ENCODE data around the gene COL23A1.

The COL23A1 gene

DNA sequence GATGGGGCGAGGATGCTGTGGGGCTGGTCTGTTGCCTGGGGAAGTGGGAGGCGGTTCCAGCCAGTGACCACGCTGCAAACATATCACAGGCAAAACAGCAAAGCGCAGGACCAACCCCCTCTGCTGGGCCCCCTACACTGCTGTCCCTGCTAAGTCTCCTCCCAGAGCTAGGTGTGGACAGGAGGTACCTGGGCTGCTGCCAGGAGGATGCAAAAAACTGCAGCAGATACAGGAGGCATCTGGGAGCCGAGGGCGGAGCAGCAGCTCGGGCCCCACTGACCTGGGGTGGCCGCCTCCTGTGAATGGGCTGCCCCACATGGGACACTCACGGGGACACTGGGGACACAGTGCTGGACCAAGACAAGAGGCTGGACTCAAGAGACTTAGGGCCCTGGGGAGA lies 309.6 kb downstream of the COL23A1 start:
- DNase-seq (ENCODE audit: low spot score), result no peak

DNA sequence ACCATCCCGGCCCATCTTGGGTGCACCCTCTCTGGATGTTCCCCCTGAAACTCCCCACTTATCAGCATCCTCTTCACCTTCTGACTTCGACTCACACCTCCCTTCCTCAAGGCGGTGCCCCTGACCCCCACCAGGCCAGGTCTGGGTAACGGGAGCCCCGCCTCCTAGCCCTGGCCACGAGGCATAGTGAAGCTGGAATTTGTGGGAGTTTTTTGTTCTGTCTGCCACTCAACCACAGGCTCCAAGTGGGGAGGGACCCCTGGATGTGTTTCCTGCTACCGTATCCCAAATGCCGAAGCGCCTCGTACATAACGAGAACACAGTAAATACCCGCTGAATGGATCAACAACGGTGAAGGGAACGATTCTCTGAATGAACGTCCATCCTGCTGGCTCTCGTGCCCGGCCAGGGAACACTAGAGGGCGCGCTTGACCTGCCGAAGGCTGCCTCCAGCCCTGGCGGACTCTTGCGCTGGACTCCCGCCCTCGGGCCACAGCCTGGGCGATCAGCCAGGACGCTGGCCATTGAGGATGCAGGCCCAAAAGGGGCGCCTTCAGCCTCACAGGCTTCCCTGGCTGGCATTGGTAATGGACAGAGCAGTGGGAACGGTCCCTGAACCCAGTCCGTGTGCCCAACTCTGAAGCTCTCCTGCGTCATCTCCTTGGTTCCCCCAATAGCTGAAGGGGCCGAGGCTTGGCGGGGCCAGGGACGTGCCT lies 310.3 kb downstream of the COL23A1 start:
- DNase-seq (ENCODE audit: low spot score), result peak; percentile 62

GRCh38 chr5:178279026-178279722 lies 311.0 kb downstream of the COL23A1 start:
- no peak for DNase-seq (ENCODE audit: low spot score)

GRCh38 chr5:178278358-178279023 lies 311.7 kb downstream of the COL23A1 start:
- DNase-seq (ENCODE audit: low spot score), result no peak

GRCh38 chr5:178277866-178278265 lies 312.3 kb downstream of the COL23A1 start:
- no peak for DNase-seq (ENCODE audit: low spot score)

GRCh38 chr5:178277346-178277745 lies 312.8 kb downstream of the COL23A1 start:
- no peak for DNase-seq (ENCODE audit: low spot score)

DNA sequence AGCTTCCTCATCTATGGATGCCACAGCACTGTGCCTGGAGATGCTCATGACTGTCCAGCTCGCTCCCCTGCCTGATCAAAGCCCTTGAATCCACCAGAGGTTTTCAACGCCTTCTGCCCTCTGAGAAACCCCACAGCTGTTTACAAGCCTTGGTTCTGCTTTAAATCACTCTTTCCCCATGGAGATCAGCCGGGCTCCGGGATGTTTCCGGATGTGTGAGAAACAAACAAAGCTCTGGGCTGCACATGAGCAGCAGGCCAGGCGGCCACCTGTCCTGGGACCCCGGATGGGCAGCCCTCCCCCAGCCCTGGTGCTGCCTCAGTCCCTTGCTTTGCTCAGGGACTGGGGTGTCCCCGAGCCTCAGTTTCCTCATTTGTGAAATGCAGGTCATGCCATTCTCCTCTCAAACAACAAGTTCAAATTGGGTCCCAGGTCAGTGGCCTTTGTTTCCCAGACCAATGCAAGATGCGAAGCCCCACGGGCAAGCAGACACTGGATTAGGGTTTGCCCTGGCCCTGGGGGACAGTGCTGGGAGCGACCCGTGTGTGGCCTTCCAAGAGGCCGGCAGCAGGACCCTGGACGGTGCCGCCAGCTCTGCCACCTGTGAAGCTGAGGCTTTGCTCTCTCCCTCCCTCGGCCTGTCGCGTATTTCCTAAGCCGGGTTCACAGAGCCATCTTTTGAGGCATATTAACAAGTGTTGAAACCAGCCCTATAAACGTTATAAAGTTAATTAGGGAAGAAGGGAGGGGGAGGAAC lies 315.2 kb downstream of the COL23A1 start:
- no peak for DNase-seq (ENCODE audit: low spot score)

DNA sequence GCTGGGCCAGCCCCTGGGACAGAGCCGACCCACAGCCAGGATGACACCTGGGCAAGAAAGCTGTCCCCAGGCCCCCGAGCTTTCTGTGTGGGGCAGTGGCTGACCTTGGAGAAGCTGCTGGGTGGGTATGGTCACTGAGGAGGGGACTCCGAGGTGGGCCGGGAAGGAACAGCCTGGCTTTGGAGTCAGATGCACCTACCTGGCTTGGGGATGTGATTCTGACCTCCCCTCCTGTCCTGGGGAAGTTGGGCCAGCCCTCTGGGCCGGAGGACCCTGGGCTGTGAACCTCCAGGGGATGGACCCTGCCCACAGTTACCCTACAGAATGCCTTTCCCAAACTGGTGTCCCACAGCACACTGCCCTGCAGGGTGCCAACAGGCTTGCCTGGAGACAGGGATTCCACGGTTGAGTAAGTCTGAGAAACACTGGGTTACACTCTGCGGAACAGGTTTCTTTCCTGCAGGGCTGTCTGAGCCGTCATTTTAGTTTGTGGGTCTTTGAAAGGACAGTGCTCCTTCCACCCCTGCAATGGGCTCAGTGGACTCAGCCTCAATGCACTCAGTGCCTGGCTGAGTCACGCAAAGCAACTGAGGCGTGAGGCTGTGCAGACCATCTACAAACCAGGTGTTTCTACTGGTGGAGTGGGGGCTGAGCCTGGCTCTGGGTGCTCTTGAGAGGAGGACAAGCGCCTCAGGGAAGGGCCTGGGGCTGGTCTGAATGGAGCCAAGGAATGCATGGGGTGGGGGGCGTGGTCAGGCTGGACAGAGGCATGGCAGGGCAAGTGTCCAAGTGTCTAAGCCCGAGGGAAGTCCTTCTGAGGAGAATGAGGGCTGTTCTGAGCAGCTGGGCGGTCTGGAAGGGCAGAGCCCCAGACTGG lies 316.3 kb downstream of the COL23A1 start:
- no peak for DNase-seq (ENCODE audit: low spot score)

GRCh38 chr5:178273041-178273440 lies 317.2 kb downstream of the COL23A1 start:
- DNase-seq (ENCODE audit: low spot score), result no peak

GRCh38 chr5:178272591-178272990 lies 317.6 kb downstream of the COL23A1 start:
- no peak for DNase-seq (ENCODE audit: low spot score)

DNA sequence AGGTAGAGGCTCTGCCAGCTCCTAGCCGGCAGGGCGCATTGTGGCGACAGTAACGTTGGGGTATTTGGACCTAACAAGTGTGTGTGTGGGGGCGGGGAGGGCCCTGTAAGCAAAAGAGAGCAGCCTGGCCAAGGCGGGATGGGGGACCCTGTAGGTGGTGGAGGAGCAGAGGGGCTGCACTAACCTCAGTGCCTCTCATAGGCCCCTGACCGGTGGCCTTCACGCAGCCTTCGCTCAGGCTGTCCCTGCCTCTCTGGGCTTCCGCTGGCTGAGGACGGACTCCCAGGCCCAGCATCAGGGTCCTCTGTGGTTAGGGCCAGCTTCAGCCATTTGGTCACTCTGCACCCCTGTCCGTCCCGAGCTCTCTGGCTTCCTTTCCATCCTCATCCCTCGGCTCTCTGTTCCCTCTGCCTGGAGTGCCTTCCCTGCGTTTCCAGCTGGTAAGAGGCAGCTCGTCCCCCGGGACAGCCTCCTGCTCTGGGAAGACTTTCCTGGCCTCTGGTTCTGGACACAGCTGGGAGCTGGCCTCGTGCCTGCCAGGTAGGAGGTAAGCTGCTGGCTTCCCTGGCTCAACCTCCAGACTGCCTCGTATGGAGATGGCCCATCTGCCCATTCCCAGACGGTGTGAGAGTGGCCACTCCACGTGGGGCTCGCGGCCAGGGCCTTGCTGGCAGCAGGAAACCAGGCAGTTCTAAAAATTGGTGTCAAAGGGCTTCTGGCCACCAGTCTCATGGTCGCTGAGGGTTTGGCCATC lies 318.3 kb downstream of the COL23A1 start:
- DNase-seq (ENCODE audit: low spot score), result no peak

DNA sequence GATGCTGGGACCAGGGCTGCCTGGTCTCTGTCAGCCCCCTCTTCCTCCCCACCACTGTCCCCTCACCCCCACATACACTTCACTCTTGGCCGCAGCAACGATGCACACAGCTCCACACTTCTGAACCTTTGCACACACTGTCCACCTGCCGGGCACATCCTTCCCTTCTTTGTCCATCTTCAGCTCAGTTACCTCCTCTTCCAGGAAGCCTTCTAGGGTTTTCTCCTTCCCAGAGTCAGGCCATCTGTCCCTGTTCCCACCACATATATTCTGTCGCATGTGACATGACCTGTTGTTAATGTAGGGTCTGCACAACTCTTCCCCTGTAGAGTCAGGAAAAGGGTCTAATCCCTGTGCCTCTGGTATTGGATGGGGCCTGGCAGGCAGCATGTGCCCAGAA lies 319.0 kb downstream of the COL23A1 start:
- DNase-seq (ENCODE audit: low spot score), result no peak

DNA sequence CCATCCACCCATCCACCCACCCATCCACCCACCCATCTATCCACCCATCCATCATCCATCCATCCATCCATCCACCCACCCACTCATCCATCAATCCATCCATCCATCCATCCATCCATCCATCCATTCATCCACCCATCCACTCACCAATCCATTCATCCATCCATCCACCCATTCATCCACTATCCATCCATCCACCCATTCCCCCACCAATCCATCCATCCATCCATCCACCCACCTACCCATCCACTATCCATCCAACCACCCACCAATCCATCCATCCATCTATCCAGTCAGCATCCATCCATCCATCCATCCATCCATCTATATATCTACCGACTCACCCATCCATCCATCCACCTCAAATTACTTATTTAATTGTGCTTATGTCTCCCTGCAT lies 320.7 kb downstream of the COL23A1 start:
- DNase-seq (ENCODE audit: low spot score), result no peak

- no peak for DNase-seq (ENCODE audit: low spot score)
These were observed 322.3 kb downstream of the COL23A1 start for GRCh38 chr5:178267876-178268275.

DNA sequence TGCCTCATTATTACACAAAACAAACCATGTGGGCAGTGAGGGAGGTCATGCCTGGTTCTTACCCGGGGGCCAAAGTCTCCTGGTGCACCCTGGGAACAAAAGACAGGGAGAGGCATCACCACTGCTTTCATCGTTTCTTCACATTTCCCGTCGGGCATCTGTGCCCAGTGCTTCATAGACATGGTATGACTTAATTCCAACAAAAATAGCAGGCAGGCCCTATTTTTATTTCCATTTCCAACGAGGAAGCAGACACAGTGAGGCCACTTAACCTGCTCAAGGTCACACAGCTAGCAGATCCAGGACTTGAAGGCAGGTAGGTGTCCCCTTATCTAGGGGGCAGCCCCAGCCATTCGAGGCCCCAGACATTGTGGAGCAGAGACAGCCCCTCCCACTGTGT lies 322.9 kb downstream of the COL23A1 start:
- DNase-seq (ENCODE audit: low spot score), result no peak

DNA sequence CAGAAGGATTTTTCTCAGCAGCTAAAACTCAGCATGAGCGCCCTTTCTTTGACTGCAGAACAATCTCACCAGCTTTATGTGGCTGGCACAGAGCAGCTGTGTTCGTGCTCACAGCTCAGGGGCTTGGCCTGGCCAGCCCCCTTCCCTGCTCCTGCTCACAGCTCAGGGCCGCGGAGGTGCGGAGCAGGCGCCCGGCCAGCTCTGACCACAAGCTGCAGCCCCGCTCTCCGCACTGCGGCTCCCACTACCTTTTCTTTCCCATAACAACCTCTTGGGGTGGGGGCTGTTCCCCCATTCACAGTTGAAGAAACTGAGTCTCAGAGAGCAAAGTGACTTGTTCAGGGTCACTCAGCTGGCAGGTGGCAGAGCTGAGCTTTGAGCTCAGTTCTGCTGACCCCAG lies 323.6 kb downstream of the COL23A1 start:
- DNase-seq (ENCODE audit: low spot score), result no peak

GRCh38 chr5:178265746-178266145 lies 324.4 kb downstream of the COL23A1 start:
- DNase-seq (ENCODE audit: low spot score), result no peak

DNA sequence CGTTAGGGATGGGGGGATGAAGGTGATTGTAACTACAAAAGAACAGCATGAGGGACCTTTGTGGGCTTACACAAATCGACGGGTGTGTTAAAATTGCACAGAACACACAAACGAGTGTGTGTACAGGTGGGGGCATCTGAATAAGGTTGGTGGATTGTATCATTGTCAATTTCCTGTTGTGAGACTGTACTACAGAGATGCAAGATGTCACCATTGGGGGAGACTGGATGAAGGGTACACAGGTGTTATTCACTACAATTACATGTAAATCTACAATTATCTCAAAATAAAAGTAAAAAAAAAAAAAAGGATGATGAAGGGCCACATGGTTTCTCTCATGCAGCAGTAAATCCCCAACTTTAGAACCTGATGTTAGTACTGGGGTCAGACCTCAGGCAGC lies 326.1 kb downstream of the COL23A1 start:
- DNase-seq (ENCODE audit: low spot score), result no peak

DNA sequence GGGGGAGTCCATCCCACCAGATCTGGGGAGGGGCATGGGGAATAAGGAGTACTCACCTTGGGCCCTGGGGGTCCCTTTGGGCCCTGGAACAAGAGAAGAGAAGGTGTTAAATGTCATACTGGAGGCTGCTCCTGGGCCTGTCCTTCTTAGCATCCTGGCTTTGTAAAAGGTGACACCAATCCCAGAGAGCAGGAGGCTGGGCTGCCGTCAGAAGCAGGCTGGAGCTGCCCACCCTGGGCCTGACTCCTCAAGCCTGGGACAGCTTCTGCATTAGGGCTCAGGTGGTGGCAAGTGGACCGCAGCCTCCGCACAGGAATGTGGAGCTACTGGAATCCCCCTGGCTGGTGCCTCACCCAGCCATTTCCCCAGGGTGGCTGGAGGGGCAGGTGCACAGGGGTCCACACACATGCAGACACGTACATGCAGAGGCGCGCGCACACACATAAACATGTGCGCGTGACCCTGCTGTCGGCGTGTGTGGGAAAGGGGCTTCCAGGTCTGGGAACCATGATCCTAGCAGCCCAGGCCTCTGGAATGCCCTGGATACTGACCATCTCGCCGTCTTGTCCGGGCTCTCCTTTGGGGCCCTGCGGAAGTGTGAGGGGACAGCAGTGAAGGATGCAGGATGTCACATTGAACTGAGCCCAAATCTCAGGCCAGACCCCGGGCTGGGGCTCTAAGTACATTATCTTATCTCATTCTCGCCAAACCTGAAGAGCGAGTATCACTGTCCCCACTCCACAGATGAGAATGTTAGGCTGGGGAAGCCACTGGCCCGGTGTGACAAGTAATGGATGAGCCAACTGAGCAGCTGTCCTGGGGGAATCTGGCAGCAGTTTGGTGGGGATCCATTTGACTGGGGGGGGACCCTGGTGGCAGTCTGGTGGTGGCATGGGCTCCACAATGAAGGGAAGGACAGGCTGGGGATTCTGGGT lies 328.3 kb downstream of the COL23A1 start:
- DNase-seq (ENCODE audit: low spot score), result no peak

Measured in activated CD4-positive, alpha-beta T cell treated with anti-CD3 and anti-CD28 coated beads, Interleukin-2, Interleukin-4, amounts not matched to agents 100 ng/mL and 50 ng/mL, durations not matched to agents 16 hours and 8 hours (primary cell).